HG03280 (cell line): ENCODE results near the gene CYBRD1.
"Not testable (repeated sequence)": the region's sequence is repeated elsewhere in the genome, so short reads cannot be mapped to it uniquely, and the experiment has no call there.

Source experiments
- ATAC-seq: cut with Tn5 transposase; IDR thresholded peaks from one replicate; pipeline ENCODE4 v1.9.1; 2021; ENCODE audit warnings: mild to moderate bottlenecking, moderate library complexity; ENCODE audit not compliant: unreplicated experiment

CYBRD1 gene

GRCh38 chr2:171522052-171522787 is at the start of gene CYBRD1:
TSS of gene CYBRD1 (plus strand) at chr2:171522474. CDS start at chr2:171522546, 72 bp downstream.
- peak; percentile 54 for ATAC-seq

- ATAC-seq = no peak
Observed at GRCh38 chr2:171475979-171476378, 46.3 kb upstream of the CYBRD1 start.

GRCh38 chr2:171478345-171478744 is 43.9 kb upstream of the CYBRD1 start:
- ATAC-seq = no peak

GRCh38 chr2:171479154-171479814 is 43.0 kb upstream of the CYBRD1 start:
- ATAC-seq = peak; percentile 76

GRCh38 chr2:171480908-171481307 is 41.4 kb upstream of the CYBRD1 start:
- no peak for ATAC-seq

- peak; percentile 54 for ATAC-seq
Observed at GRCh38 chr2:171482308-171482707, 40.0 kb upstream of the CYBRD1 start.

- ATAC-seq = no peak
Observed at GRCh38 chr2:171482877-171483276, 39.4 kb upstream of the CYBRD1 start.

GRCh38 chr2:171483793-171484192 is 38.5 kb upstream of the CYBRD1 start:
- ATAC-seq = no peak

- no peak for ATAC-seq
Observed at GRCh38 chr2:171485116-171485515, 37.2 kb upstream of the CYBRD1 start.

GRCh38 chr2:171487201-171487600 is 35.1 kb upstream of the CYBRD1 start:
- ATAC-seq = no peak

- no peak for ATAC-seq
Observed at GRCh38 chr2:171487803-171488259, 34.4 kb upstream of the CYBRD1 start.

GRCh38 chr2:171490577-171490976 is 31.7 kb upstream of the CYBRD1 start:
- ATAC-seq = no peak

- ATAC-seq = no peak
Observed at GRCh38 chr2:171491292-171491691, 31.0 kb upstream of the CYBRD1 start.

- no peak for ATAC-seq
Observed at GRCh38 chr2:171492664-171493063, 29.6 kb upstream of the CYBRD1 start.

GRCh38 chr2:171497664-171498063 is 24.6 kb upstream of the CYBRD1 start:
- not testable (repeated sequence) for ATAC-seq

GRCh38 chr2:171505374-171505773 is 16.9 kb upstream of the CYBRD1 start:
- ATAC-seq = no peak

- no peak for ATAC-seq
Observed at GRCh38 chr2:171509945-171510731, 12.1 kb upstream of the CYBRD1 start.

- no peak for ATAC-seq
Observed at GRCh38 chr2:171512014-171512413, 10.3 kb upstream of the CYBRD1 start.

- no peak for ATAC-seq
Observed at GRCh38 chr2:171512683-171513195, 9.5 kb upstream of the CYBRD1 start.

GRCh38 chr2:171513719-171514160 is 8.5 kb upstream of the CYBRD1 start:
- ATAC-seq = no peak

GRCh38 chr2:171514908-171515582 is 7.2 kb upstream of the CYBRD1 start:
- ATAC-seq = no peak
